K562 treated with DMSO at 1 percent for 12 hours (cell line): Measurements from ENCODE around the gene RAC2. TPM values are rescaled to one million over a fixed set of nuclear protein-coding genes. Genes with fewer than 3 reads are reported as not detected.

Experiments used
- total RNA-seq: library from RNA; unstranded; fragments of 300-600 nt; gene quantifications from 2 replicates; pipeline ENCODE4 v1.2.3, GENCODE V29; 2022; ENCODE audit not compliant: insufficient read depth

The RAC2 gene
- total RNA-seq = 239 and 319 TPM in 2 replicates

GRCh38 chr22:37244114-37244921, at the start of gene RAC2:
TSS of gene RAC2 (minus strand) at chr22:37244269. CDS start at chr22:37244148, 121 bp downstream.

GRCh38 chr22:37282385-37282677, 38.3 kb upstream of the RAC2 start, which contains the start of gene CYTH4:
TSS of gene CYTH4 (plus strand) at chr22:37282508. CDS start at chr22:37282570, 62 bp downstream.

GRCh38 chr22:37212174-37212906, 31.7 kb downstream of the RAC2 start, which contains the start of gene SSTR3:
TSS of gene SSTR3 (minus strand) at chr22:37212477. CDS start at chr22:37207803, 4,674 bp downstream.

GRCh38 chr22:37187891-37188761, 55.9 kb downstream of the RAC2 start, which contains the start of gene C1QTNF6:
TSS of gene C1QTNF6 (minus strand) at chr22:37188247. CDS start at chr22:37188213, 34 bp downstream.

Other genes with a start within 250 kb of the RAC2 start
- gene TST, start 224.8 kb downstream of the RAC2 start, total RNA-seq = 41.4 and 58.1 TPM in 2 replicates
- gene MPST, start 224.5 kb downstream of the RAC2 start, total RNA-seq = 124 and 177 TPM in 2 replicates
- gene KCTD17, start 192.5 kb downstream of the RAC2 start, total RNA-seq = not detected in 2 replicates
- gene TMPRSS6, start 134.6 kb downstream of the RAC2 start, total RNA-seq = not detected in 2 replicates
- 0.72 and 1.0 TPM in 2 replicates for gene IL2RB, start 94.4 kb downstream of the RAC2 start, total RNA-seq
- gene C1QTNF6, start 56.0 kb downstream of the RAC2 start, total RNA-seq = 0.58 and 1.2 TPM in 2 replicates
- not detected in 2 replicates for gene SSTR3, start 31.8 kb downstream of the RAC2 start, total RNA-seq
- 0.49 and 1.9 TPM in 2 replicates for gene CYTH4, start 38.2 kb upstream of the RAC2 start, total RNA-seq
- gene ELFN2, start 183.2 kb upstream of the RAC2 start, total RNA-seq = not detected in 2 replicates
- not detected in 2 replicates for gene MFNG, start 242.1 kb upstream of the RAC2 start, total RNA-seq